Measurements from ENCODE around the gene TNRC6C.

GRCh38 chr17:78032166-78032565, 73.7 kb downstream of the TNRC6C start:
- TF ChIP-seq ISL1 (CRISPR knock-in tag; IDR thresholded peaks at IDR 0.05) (no peak), GLIS3 (CRISPR knock-in tag; IDR thresholded peaks at IDR 0.05) (no peak), BACH2 (CRISPR knock-in tag; IDR thresholded peaks at IDR 0.05; ENCODE audit: borderline replicate concordance) (no peak), TSHZ2 (CRISPR knock-in tag; IDR thresholded peaks at IDR 0.05) (no peak), ARNTL (CRISPR knock-in tag; IDR thresholded peaks at IDR 0.05; ENCODE audit: borderline replicate concordance, low read depth) (no peak), PPARA (CRISPR knock-in tag; IDR thresholded peaks at IDR 0.05; ENCODE audit: borderline replicate concordance) (no peak), ESRRG (CRISPR knock-in tag; IDR thresholded peaks at IDR 0.05) (no peak), PATZ1 (CRISPR knock-in tag; IDR thresholded peaks at IDR 0.05; ENCODE audit: borderline replicate concordance) (no peak), ZNF565 (CRISPR knock-in tag; conservative IDR thresholded peaks at IDR 0.05; ENCODE audit: low read depth) (no peak), CSDC2 (CRISPR knock-in tag; IDR thresholded peaks at IDR 0.05) (no peak), ZFP3 (CRISPR knock-in tag; IDR thresholded peaks at IDR 0.05) (no peak), RARB (CRISPR knock-in tag; IDR thresholded peaks at IDR 0.05) (no peak), CREB5 (CRISPR knock-in tag; IDR thresholded peaks at IDR 0.05; ENCODE audit: low read depth) (no peak)

Measured in SK-N-SH treated with all-trans-retinoic acid at 6 μM for 48 hours (cell line).